ENCODE results near the gene PEX16. TPM values are rescaled to one million over a fixed set of nuclear protein-coding genes. Genes with fewer than 3 reads are reported as not detected.
"Not testable (repeated sequence)": the region's sequence is repeated elsewhere in the genome, so short reads cannot be mapped to it uniquely, and the experiment has no call there.

The PEX16 gene
- total RNA-seq, 2 experiments from 2014 or later = 34.8 to 43.5 TPM

GRCh38 chr11:45900916-45901617 lies 16.6 kb downstream of the PEX16 start:
- no peak for DNase-seq
- Mint-ChIP-seq H3K27me3 (peaks cover 26% of the 10 kb centered on the region), H3K4me1 (peaks cover 4% of the 10 kb centered on the region), H3K36me3 (no peaks in the 10 kb centered on the region), H3K9me3 (no peaks in the 10 kb centered on the region), H3K4me3 (peak overlapping the region; percentile 55), H3K27ac (no peak overlapping the region)

DNA sequence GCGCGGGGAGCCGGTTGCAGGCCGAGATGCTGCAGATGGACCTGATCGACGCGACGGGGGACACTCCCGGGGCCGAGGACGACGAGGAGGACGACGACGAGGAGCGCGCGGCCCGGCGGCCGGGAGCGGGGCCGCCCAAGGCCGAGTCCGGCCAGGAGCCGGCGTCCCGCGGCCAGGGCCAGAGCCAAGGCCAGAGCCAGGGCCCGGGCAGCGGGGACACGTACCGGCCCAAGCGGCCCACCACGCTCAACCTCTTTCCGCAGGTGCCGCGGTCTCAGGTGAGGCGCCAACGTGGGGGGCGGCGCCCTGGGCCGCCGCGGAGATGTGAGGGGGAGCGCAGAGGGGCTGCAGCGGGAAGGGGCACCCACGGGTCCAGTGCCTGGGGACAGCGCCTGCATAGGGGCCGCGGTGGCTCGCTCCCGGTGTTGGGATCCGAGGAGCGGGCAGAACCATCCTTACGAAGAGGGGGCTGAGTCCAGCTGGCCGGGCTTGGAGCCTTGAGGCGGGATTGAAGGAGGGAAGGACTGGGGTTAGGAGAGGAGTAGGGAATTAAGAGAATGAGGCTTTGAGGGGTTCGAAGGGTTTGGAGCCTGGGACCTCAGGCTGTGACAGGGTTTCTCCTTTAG lies 17.4 kb downstream of the PEX16 start:
- Mint-ChIP-seq H3K27me3 (peaks cover 31% of the 10 kb centered on the region), H3K4me3 (peak overlapping the region; percentile 55)
- not testable (repeated sequence) for H3K27ac Mint-ChIP-seq, H3K9me3 Mint-ChIP-seq, DNase-seq, H3K4me1 Mint-ChIP-seq, H3K36me3 Mint-ChIP-seq

DNA sequence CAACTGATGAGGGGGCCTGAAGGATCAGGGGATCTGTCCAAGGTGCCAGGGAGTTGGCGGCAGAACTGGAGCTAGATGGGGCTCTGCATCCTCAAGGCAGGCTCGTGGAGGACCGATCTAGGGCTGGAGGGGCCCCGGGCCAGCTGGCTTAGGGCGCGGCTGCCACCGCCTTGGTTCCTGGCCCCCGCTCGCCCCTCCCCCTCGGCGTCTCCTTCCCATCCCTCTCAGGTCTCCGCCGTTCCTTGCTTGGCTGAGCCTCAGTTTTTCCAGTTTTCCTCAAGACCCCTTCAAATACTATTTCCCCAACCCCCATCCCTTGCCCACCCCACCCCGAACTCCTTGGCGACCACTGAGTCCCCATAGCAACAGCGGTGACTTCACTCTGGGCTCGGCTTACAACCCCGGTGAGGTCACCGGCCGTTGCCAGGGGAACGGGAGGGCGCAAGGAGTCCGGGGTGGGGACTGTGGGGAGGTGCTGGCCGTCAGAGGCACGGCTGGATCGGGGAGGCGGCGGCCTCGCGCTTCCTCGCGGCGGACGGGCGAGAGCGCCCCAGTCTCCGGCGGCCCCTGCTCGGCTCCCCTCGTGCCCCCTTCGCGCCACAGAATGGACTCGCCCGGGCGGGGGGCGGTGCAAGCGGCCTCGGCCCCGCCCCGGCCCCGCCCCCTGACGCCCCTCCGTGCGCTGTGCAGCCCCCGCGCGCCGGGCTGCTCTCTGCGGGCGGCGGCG lies 18.1 kb downstream of the PEX16 start:
- peaks cover 4% of the 10 kb centered on the region for H3K4me1 Mint-ChIP-seq
- H3K9me3 Mint-ChIP-seq = no peaks in the 10 kb centered on the region
- H3K27me3 Mint-ChIP-seq = peaks cover 38% of the 10 kb centered on the region
- peak; percentile 84 for DNase-seq
- H3K4me3 Mint-ChIP-seq = peak overlapping the region; percentile 64
- H3K36me3 Mint-ChIP-seq = no peaks in the 10 kb centered on the region
- H3K27ac Mint-ChIP-seq = no peak overlapping the region

DNA sequence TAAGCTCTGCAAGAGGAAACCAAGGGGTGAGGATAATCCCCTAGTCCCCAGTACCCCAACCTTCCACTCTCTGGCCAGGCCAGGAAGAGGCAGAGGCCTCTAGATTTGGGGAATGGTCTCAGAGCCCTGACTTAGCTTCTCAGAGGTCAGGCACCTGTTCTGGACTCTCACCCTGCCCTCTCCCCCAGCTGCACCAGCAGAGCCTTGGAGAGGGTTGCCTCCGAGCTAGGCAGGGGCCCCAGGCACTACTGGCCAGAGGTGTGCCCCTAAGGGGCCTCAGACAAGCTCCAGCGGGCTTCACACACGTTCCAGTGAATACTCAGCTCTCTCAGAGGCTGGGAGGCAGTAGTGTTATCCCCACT lies 18.6 kb downstream of the PEX16 start:
- no peak for DNase-seq
- peaks cover 4% of the 10 kb centered on the region for H3K4me1 Mint-ChIP-seq
- H3K9me3 Mint-ChIP-seq = no peaks in the 10 kb centered on the region
- H3K27ac Mint-ChIP-seq = no peak overlapping the region
- no peak overlapping the region for H3K4me3 Mint-ChIP-seq
- peaks cover 43% of the 10 kb centered on the region for H3K27me3 Mint-ChIP-seq
- H3K36me3 Mint-ChIP-seq = no peaks in the 10 kb centered on the region

GRCh38 chr11:45897556-45897955 lies 20.1 kb downstream of the PEX16 start:
- H3K9me3 Mint-ChIP-seq = no peaks in the 10 kb centered on the region
- no peak overlapping the region for H3K4me3 Mint-ChIP-seq
- DNase-seq = no peak

DNA sequence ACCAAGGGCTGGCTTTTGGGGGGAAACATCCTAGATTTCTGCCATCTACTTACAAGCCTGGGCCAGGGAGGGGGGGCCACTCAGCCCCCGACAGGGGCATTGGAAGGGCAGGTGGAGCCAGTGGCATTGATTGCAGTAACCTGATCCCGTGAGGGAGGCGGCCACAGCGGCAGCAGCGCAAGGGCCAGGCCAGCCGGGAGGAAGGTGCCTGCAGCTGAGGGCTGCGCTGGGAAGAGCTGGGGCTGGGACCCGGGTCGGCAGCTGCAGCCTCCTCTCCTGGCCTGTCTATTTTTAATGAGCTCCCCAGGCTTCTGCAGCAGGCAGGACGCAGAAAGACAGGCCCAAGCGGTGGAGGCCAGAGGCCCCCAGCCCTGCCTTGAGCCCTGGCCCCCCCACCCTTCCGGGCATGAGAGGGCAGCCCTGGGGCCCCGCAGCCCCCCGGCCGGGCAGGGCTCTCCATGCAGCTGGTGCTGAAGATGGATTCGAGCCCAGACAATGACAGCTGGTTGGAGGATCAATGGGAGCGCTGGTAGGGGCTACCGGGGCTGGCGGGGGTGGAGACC lies 21.2 kb downstream of the PEX16 start:
- no peak overlapping the region for H3K27ac Mint-ChIP-seq
- H3K9me3 Mint-ChIP-seq = no peaks in the 10 kb centered on the region
- H3K4me3 Mint-ChIP-seq = no peak overlapping the region
- H3K36me3 Mint-ChIP-seq = no peaks in the 10 kb centered on the region
- peaks cover 52% of the 10 kb centered on the region for H3K27me3 Mint-ChIP-seq
- no peak for DNase-seq
- peaks cover 4% of the 10 kb centered on the region for H3K4me1 Mint-ChIP-seq

More at GRCh38 chr11:45897556-45897955, 20.1 kb downstream of the PEX16 start:
- Mint-ChIP-seq H3K27me3 (peaks cover 52% of the 10 kb centered on the region), H3K27ac (no peak overlapping the region), H3K36me3 (no peaks in the 10 kb centered on the region), H3K4me1 (peaks cover 4% of the 10 kb centered on the region)

- H3K27ac Mint-ChIP-seq = no peak overlapping the region
- H3K9me3 Mint-ChIP-seq = no peaks in the 10 kb centered on the region
- H3K27me3 Mint-ChIP-seq = peaks cover 45% of the 10 kb centered on the region
- H3K4me1 Mint-ChIP-seq = peaks cover 2% of the 10 kb centered on the region
- DNase-seq = no peak
- H3K4me3 Mint-ChIP-seq = no peak overlapping the region
- H3K36me3 Mint-ChIP-seq = no peaks in the 10 kb centered on the region
Measured at GRCh38 chr11:45895553-45896259, 22.0 kb downstream of the PEX16 start.

GRCh38 chr11:45894555-45895247 lies 23.0 kb downstream of the PEX16 start:
- H3K27me3 Mint-ChIP-seq = peaks cover 44% of the 10 kb centered on the region
- H3K27ac Mint-ChIP-seq = no peak overlapping the region
- H3K36me3 Mint-ChIP-seq = no peaks in the 10 kb centered on the region
- no peak overlapping the region for H3K4me3 Mint-ChIP-seq
- DNase-seq = no peak
- no peaks in the 10 kb centered on the region for H3K4me1 Mint-ChIP-seq
- H3K9me3 Mint-ChIP-seq = no peaks in the 10 kb centered on the region

DNA sequence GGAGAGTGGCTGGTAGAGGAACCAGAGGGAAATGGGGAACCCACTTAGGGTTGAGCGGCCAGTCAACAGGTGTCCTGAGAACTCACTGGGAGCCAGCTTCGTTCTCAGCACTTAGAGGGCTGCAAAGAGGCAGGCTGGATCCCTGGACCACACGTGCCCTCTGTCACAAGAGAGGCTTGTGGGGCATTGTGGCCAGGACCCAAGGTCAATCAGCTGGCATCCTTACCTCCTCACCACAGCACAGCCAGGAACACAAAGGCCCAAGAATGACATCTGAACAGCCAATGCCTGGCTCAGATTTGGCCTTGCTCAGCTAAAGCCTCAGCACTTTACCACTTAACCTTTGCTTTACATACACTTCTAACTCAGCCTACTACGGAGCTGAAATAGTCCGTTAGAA lies 24.8 kb downstream of the PEX16 start:
- H3K27me3 Mint-ChIP-seq = peaks cover 34% of the 10 kb centered on the region
- H3K36me3 Mint-ChIP-seq = no peaks in the 10 kb centered on the region
- no peak overlapping the region for H3K4me3 Mint-ChIP-seq
- no peak overlapping the region for H3K27ac Mint-ChIP-seq
- no peaks in the 10 kb centered on the region for H3K4me1 Mint-ChIP-seq
- H3K9me3 Mint-ChIP-seq = no peaks in the 10 kb centered on the region
- DNase-seq = no peak

DNA sequence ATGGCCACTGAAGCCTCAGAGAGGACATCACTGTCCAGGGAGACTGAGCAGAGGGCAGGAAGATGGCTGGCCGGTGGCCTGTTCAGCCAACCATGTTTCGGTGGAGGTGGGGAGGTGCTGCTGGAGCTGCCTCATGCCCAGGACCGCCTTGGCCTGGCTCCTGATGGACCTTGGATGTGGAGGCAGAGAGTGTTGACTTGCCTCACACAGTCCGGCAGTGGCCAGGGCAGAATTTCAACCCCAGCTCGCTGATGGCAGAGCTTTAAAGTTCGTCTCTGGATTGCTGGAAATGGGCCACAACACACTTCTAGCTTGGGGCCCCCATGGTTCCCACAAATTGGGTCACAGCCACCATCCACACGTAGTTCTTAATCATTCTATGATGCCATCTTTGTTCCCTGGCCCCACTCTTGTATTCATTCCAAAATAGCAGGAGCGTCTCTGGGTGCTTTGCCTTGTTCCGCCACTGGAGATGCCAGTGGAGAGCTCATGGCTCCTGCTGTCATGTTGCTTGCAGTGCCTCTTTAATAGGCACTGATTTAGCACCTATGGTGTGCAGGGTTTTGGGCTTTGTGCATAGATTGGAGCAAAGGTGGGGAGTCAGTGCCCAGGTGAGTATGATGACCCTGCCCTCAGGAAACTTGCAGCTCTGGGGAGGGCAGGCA lies 26.7 kb downstream of the PEX16 start:
- Mint-ChIP-seq H3K27me3 (peaks cover 28% of the 10 kb centered on the region), H3K9me3 (no peaks in the 10 kb centered on the region), H3K4me1 (no peaks in the 10 kb centered on the region), H3K36me3 (no peaks in the 10 kb centered on the region), H3K27ac (no peak overlapping the region), H3K4me3 (no peak overlapping the region)
- no peak for DNase-seq

- DNase-seq = no peak
Measured at GRCh38 chr11:45889966-45890365, 27.7 kb downstream of the PEX16 start.

DNA sequence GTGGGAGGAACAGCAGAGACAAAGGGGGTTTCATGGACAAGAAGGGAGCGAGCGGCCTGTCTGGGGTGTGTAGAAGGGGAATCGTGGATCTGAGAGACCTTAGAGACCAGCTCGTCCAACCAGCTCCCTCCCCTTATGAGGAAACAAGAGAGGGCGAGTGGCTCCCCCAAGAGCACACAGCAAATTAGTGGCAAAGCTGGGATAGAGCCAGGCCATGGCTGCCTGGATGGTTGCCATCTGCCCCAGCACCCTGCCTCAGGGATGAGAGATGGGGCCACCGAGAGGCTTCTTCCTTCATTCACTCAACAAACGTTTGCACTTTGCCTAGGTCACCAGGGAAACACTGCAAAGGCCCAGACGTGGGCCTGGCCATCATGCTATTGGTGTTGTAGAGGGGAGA lies 28.1 kb downstream of the PEX16 start:
- Mint-ChIP-seq H3K9me3 (no peaks in the 10 kb centered on the region), H3K4me3 (no peak overlapping the region), H3K27ac (no peak overlapping the region), H3K27me3 (peaks cover 16% of the 10 kb centered on the region), H3K36me3 (no peaks in the 10 kb centered on the region), H3K4me1 (peaks cover 7% of the 10 kb centered on the region)
- DNase-seq = no peak

More at GRCh38 chr11:45889966-45890365, 27.7 kb downstream of the PEX16 start:
- no peak overlapping the region for H3K4me3 Mint-ChIP-seq
- H3K36me3 Mint-ChIP-seq = no peaks in the 10 kb centered on the region
- H3K27me3 Mint-ChIP-seq = peaks cover 21% of the 10 kb centered on the region
- H3K9me3 Mint-ChIP-seq = no peaks in the 10 kb centered on the region
- H3K4me1 Mint-ChIP-seq = peaks cover 3% of the 10 kb centered on the region
- no peak overlapping the region for H3K27ac Mint-ChIP-seq

- H3K36me3 Mint-ChIP-seq = no peaks in the 10 kb centered on the region
- peaks cover 7% of the 10 kb centered on the region for H3K4me1 Mint-ChIP-seq
- H3K27me3 Mint-ChIP-seq = peaks cover 3% of the 10 kb centered on the region
- H3K4me3 Mint-ChIP-seq = no peak overlapping the region
- no peaks in the 10 kb centered on the region for H3K9me3 Mint-ChIP-seq
- H3K27ac Mint-ChIP-seq = no peak overlapping the region
- DNase-seq = no peak
Measured at GRCh38 chr11:45887587-45887986, 30.1 kb downstream of the PEX16 start.

All from activated naive CD8-positive, alpha-beta T cell treated with anti-CD3 and anti-CD28 coated beads for 36 hours (primary cell).